Fibroblast of mammary gland (primary cell): ENCODE results near the gene STAB1.

Experiments used
- DNase-seq: peaks from one replicate; pipeline ENCODE4 v3.0.0-alpha.2; 2010; ENCODE audit warnings: low read depth
- H3K4me3 ChIP-seq: 2 replicates; pipeline ENCODE4 v1.5.1; 2011; ENCODE audit warnings: low read depth, mild to moderate bottlenecking, low read length, moderate library complexity; ENCODE audit not compliant: control insufficient read depth
- TF ChIP-seq, protein P1 (sequence below): conservative IDR thresholded peaks from 2 replicates; pipeline ENCODE4 v1.5.1; 2011; ENCODE audit warnings: low read depth, low read length, inconsistent platforms; ENCODE audit not compliant: control insufficient read depth, insufficient read depth

STAB1 gene

DNA sequence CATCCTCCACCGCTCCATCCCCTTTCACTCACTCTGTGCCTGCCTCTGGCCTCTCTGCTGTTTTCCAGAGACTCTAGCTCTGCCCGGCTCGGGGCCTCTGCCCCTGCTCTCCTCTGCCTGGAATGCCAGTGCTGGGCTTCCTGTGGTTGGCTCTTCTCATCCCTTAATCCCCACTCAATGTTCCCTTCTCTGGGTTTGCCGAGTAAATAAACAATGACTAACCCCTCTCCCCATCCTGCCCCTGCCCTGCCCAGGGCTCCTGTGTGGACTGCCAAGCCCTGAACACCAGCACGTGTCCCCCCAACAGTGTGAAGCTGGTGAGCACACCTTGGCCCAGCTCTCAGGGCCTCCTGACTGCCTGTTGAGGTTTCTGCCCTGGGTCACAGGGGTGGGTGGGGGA, 12.2 kb downstream of the STAB1 start:
- TF ChIP-seq, protein P1, sequence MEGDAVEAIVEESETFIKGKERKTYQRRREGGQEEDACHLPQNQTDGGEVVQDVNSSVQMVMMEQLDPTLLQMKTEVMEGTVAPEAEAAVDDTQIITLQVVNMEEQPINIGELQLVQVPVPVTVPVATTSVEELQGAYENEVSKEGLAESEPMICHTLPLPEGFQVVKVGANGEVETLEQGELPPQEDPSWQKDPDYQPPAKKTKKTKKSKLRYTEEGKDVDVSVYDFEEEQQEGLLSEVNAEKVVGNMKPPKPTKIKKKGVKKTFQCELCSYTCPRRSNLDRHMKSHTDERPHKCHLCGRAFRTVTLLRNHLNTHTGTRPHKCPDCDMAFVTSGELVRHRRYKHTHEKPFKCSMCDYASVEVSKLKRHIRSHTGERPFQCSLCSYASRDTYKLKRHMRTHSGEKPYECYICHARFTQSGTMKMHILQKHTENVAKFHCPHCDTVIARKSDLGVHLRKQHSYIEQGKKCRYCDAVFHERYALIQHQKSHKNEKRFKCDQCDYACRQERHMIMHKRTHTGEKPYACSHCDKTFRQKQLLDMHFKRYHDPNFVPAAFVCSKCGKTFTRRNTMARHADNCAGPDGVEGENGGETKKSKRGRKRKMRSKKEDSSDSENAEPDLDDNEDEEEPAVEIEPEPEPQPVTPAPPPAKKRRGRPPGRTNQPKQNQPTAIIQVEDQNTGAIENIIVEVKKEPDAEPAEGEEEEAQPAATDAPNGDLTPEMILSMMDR, result no peak
- peak; percentile 69 for DNase-seq

DNA sequence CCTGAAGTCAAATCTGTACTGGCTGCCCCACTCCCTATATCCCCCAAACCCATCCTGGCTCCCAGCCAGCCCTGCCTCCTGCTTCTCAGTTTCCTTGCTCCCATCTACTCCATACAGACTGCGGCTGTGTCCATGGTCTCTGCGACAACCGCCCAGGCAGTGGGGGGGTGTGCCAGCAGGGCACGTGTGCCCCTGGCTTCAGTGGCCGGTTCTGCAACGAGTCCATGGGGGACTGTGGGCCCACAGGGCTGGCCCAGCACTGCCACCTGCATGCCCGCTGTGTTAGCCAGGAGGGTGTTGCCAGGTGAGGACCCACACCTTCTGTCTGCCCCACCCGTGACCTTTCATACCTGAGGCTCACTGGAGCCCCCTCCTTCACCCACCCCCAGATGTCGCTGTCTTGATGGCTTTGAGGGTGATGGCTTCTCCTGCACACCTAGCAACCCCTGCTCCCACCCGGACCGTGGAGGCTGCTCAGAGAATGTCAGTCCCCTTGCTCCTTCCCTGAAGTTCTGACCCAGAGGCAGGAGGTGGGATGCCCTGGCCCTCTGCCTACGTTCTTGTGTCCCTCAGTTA, 14.7 kb downstream of the STAB1 start:
- H3K4me3 ChIP-seq, result no peak overlapping the region
- no peak for DNase-seq
- TF ChIP-seq, protein P1, result no peak

More for the DNA sequence above, 12.2 kb downstream of the STAB1 start:
- H3K4me3 ChIP-seq, result no peak overlapping the region

DNA sequence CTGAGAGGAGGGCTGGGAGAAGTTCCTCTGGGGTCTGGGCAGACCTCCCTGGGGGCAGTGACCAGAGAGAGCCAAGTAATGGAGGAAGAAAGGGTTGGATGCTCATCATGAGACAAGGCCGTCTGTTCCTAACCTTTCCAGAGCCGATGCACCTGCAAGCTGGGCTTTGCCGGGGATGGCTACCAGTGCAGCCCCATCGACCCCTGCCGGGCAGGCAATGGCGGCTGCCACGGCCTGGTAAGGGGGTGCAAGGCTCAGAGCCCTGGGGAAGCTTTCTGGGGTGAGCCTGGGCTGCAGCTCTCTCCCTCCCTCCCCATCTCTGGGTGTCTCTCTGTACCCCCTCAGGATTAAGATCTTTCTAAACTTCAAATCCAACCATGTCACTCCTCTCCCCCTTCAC, 16.4 kb downstream of the STAB1 start:
- no peak overlapping the region for H3K4me3 ChIP-seq
- no peak for DNase-seq
- TF ChIP-seq, protein P1, result no peak

DNA sequence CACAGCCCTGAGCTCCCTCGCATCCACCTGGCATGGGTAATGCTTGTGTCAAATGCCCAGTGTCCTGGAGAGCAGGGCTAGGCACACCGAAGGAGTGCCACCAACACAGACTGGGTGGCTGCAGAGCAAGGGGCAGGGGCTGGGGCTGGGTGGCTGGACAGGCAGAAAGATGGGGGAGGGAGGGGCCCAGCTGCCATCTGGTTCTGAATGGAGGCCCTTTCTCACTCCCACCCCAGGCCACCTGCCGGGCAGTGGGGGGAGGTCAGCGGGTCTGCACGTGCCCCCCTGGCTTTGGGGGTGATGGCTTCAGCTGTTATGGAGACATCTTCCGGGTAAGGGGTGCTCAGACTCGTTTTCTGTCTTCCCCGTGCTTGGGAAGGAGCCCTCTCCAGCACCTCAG, 17.0 kb downstream of the STAB1 start:
- TF ChIP-seq, protein P1, result no peak
- no peak for DNase-seq
- no peak overlapping the region for H3K4me3 ChIP-seq

GRCh38 chr3:52512727-52513126, 17.6 kb downstream of the STAB1 start:
- TF ChIP-seq, protein P1, result no peak
- H3K4me3 ChIP-seq, result no peak overlapping the region
- no peak for DNase-seq

DNA sequence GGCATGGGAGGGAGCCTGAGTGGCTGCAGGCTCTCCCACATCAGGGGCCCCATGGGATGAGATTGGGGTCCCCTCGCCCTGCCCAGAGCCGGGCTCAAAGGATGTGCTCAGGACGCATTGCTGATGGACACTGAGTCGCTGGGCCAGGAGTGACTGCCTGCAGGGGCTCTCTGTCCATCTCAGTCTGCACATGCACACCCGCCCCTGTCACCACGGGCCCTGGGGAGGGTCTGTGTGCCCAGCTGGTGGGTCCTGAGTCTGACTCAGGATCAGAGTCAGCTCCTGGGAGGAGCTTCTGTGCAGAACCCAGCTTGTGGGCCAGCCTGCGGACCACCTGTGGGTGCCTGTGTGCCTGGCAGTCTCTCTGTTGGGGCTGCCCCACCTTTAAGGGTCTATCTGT, 18.1 kb downstream of the STAB1 start:
- TF ChIP-seq, protein P1, result no peak
- no peak overlapping the region for H3K4me3 ChIP-seq
- DNase-seq, result no peak

- DNase-seq, result no peak
- H3K4me3 ChIP-seq, result no peak overlapping the region
- TF ChIP-seq, protein P1, result no peak
These were observed 19.4 kb downstream of the STAB1 start for GRCh38 chr3:52514576-52514975.
